Loucy (cell line): ENCODE results near the gene ADAMTS7.

Source experiments
- H2AFZ ChIP-seq: fragments of 200-600 bp; sonication (generic); 2 replicates; pipeline ENCODE4 v1.6.0; 2016; ENCODE audit warnings: antibody characterized with exemption, mild to moderate bottlenecking, low read length, moderate library complexity
- H3F3A ChIP-seq: fragments of 200-600 bp; 2 replicates; pipeline ENCODE4 v1.6.0; 2016; ENCODE audit warnings: antibody characterized with exemption, low read depth, mild to moderate bottlenecking
- H3K27me3 ChIP-seq: fragments of 200-600 bp; sonication (generic); 2 replicates; pipeline ENCODE4 v1.6.1; 2014; ENCODE audit warnings: low read length, mild to moderate bottlenecking; ENCODE audit not compliant: insufficient read depth, poor library complexity, severe bottlenecking
- H3K36me3 ChIP-seq: fragments of 200-600 bp; sonication (generic); 2 replicates; pipeline ENCODE4 v1.6.1; 2016; ENCODE audit warnings: low read length; ENCODE audit not compliant: insufficient read depth
- H3K4me1 ChIP-seq: fragments of 200-600 bp; sonication (generic); 2 replicates; pipeline ENCODE4 v1.5.1; 2014; ENCODE audit warnings: low read length, mild to moderate bottlenecking; ENCODE audit not compliant: insufficient read depth, poor library complexity, severe bottlenecking
- H3K4me2 ChIP-seq: fragments of 200-600 bp; sonication (generic); 2 replicates; pipeline ENCODE4 v1.6.0; 2014; ENCODE audit warnings: antibody characterized with exemption, low read length, low read depth, mild to moderate bottlenecking; ENCODE audit not compliant: poor library complexity, severe bottlenecking
- H3K4me3 ChIP-seq: fragments of 200-600 bp; sonication (generic); 2 replicates; pipeline ENCODE4 v1.5.1; 2014; ENCODE audit warnings: low read length, mild to moderate bottlenecking, mixed read lengths; ENCODE audit not compliant: poor library complexity, severe bottlenecking
- H3K79me2 ChIP-seq: fragments of 200-600 bp; sonication (generic); 2 replicates; pipeline ENCODE4 v1.6.1; 2014; ENCODE audit warnings: low read length; ENCODE audit not compliant: insufficient read depth
- H3K9ac ChIP-seq: fragments of 200-600 bp; sonication (generic); 2 replicates; pipeline ENCODE4 v1.6.0; 2014; ENCODE audit warnings: mild to moderate bottlenecking, low read depth, low read length, moderate library complexity; ENCODE audit not compliant: poor library complexity, severe bottlenecking
- H3K9me2 ChIP-seq: fragments of 200-600 bp; sonication (generic); replicated peaks from 2 replicates; pipeline ENCODE4 v1.6.1; 2016; ENCODE audit warnings: low read depth, low read length, mixed read lengths
- H3K9me3 ChIP-seq: fragments of 200-600 bp; sonication (generic); 2 replicates; pipeline ENCODE4 v1.6.1; 2014; ENCODE audit warnings: mild to moderate bottlenecking, antibody characterized with exemption, low read length, low read depth; ENCODE audit not compliant: insufficient read depth
- H4K20me1 ChIP-seq: fragments of 200-600 bp; sonication (generic); 2 replicates; pipeline ENCODE4 v1.6.0; 2014; ENCODE audit warnings: antibody characterized with exemption, low read length, mild to moderate bottlenecking; ENCODE audit not compliant: insufficient read depth, poor library complexity, severe bottlenecking
- CTCF ChIP-seq: fragments of 200-600 bp; sonication (generic); conservative IDR thresholded peaks from 2 replicates; pipeline ENCODE4 v1.5.1; 2014; ENCODE audit warnings: mild to moderate bottlenecking, antibody characterized with exemption, low read length
- EZH2phosphoT487 ChIP-seq: fragments of 200-600 bp; IDR thresholded peaks from 2 replicates; pipeline ENCODE4 v1.6.1; 2018; ENCODE audit warnings: antibody characterized with exemption, mild to moderate bottlenecking, moderate library complexity, borderline replicate concordance

Gene ADAMTS7

GRCh38 chr15:78811124-78811824 is at the start of gene ADAMTS7:
Gene ADAMTS7 (minus strand): TSS chr15:78811464. CDS start chr15:78811220, 244 bp downstream.
- Histone ChIP-seq H3K4me3 (peak within 1 kb of the TSS; percentile 70), H3K9ac (peak within 1 kb of the TSS; percentile 68), H3K9me2 (no peaks in the 10 kb centered on the region), H2AFZ (peak within 1 kb of the TSS; percentile 93), H3F3A (no peaks in the 10 kb centered on the region), H3K27me3 (peaks cover 5% of the 10 kb centered on the region), H3K36me3 (no peaks in the 10 kb centered on the region), H3K79me2 (no peaks in the 10 kb centered on the region), H3K4me1 (peaks cover 14% of the 10 kb centered on the region), H3K9me3 (no peaks in the 10 kb centered on the region), H4K20me1 (no peaks in the 10 kb centered on the region), H3K4me2 (peak within 1 kb of the TSS; percentile 84)
- TF ChIP-seq CTCF (peak; percentile 81), EZH2phosphoT487 (no peak)

- Histone ChIP-seq H3K4me3 (peak overlapping the region; percentile 70), H3K9ac (peak overlapping the region; percentile 66), H3K79me2 (no peaks in the 10 kb centered on the region), H2AFZ (peak overlapping the region; percentile 96), H3K4me2 (peak overlapping the region; percentile 67), H3K4me1 (no peaks in the 10 kb centered on the region), H3K27me3 (no peaks in the 10 kb centered on the region), H3F3A (no peaks in the 10 kb centered on the region), H4K20me1 (no peaks in the 10 kb centered on the region), H3K9me2 (no peaks in the 10 kb centered on the region), H3K36me3 (no peaks in the 10 kb centered on the region), H3K9me3 (no peaks in the 10 kb centered on the region)
- TF ChIP-seq CTCF (peak; percentile 58), EZH2phosphoT487 (no peak)
Measured at GRCh38 chr15:78859971-78860719, 48.9 kb upstream of the ADAMTS7 start.

GRCh38 chr15:78855746-78856145 is 44.5 kb upstream of the ADAMTS7 start:
- Histone ChIP-seq H2AFZ (no peak overlapping the region), H3K9me2 (no peaks in the 10 kb centered on the region), H3F3A (no peaks in the 10 kb centered on the region), H3K9me3 (no peaks in the 10 kb centered on the region), H4K20me1 (no peaks in the 10 kb centered on the region), H3K27me3 (no peaks in the 10 kb centered on the region), H3K79me2 (no peaks in the 10 kb centered on the region), H3K4me2 (no peak overlapping the region), H3K9ac (no peak overlapping the region), H3K4me1 (no peaks in the 10 kb centered on the region), H3K4me3 (no peak overlapping the region), H3K36me3 (no peaks in the 10 kb centered on the region)
- TF ChIP-seq EZH2phosphoT487 (no peak), CTCF (no peak)
